NB4 (cell line): Measurements from ENCODE around the gene ZNF132.
"Not testable (repeated sequence)": the region's sequence is repeated elsewhere in the genome, so short reads cannot be mapped to it uniquely, and the experiment has no call there.

Experiments used
- DNase-seq: peaks from one replicate; pipeline ENCODE4 v3.0.0; 2010; ENCODE audit warnings: low read depth
- H3K4me3 ChIP-seq: one replicate; pipeline ENCODE4 v1.5.1; 2011; ENCODE audit warnings: mild to moderate bottlenecking, low read depth, low read length, moderate library complexity
- CTCF ChIP-seq: IDR thresholded peaks from one replicate; pipeline ENCODE4 v1.5.1; 2012; ENCODE audit warnings: low read depth, low read length
- MYC ChIP-seq: IDR thresholded peaks from 2 replicates; pipeline ENCODE4 v1.6.1; 2011; ENCODE audit warnings: low read depth, low read length
- POLR2A ChIP-seq: IDR thresholded peaks from 2 replicates; pipeline ENCODE4 v1.6.1; 2011; ENCODE audit warnings: mild to moderate bottlenecking; ENCODE audit not compliant: insufficient read length; ENCODE audit errors: extremely low read depth
- TF ChIP-seq, protein P1 (sequence below): IDR thresholded peaks from 2 replicates; pipeline ENCODE4 v1.6.1; 2011; ENCODE audit warnings: low read depth, low read length

ZNF132 gene

DNA sequence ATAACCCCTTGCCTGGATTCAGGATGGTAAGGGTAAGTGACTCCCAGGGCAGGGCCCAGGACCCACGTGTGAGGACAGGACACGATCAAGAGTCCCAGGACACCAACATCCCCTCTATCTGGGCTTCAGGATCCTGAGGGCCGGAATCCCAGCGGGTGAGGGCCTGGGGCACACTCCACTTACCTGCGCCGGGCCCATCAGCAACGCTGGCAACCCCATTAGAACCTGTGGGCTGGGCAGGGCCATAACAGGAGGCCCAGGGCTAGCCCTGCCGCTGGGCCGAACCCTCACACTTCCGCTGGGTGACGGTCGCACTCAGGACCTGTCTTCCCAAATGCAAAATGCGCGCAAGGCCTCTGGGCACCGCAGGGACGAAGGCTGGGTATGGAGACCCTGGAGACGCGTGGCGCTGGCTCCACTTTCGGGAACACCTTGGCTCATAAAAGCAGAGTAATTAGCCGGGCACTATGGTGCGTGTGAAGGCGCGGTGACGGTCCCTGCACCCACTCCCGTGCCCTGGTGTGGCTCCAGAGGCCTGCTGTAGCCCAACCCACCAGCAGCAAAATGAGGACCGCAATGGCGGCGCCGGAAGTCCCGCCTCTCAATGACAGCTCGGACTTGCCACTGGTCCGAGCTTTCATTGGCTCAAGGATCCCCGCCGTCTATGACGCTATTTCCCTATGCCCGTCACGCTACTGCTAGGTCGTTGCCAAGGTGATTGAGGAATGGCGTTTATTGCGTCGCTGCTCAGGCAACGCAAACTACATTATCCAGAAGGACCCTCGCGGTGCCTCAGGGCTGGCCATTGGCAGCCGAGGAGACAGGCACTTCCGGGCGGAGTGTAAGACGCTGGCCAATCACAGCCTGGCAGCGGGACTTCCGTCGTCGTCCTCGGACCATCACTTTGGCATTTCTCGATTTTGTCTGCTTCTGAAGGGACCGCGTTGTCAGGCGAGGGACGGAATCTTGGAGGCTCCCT is at the start of gene ZNF132:
Gene ZNF132 (minus strand): TSS at position 578 of the 979 bp plus-strand sequence. CDS start 332 bp downstream, at position 246.
- TF ChIP-seq, protein P1, sequence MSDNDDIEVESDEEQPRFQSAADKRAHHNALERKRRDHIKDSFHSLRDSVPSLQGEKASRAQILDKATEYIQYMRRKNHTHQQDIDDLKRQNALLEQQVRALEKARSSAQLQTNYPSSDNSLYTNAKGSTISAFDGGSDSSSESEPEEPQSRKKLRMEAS = no peak
- TF ChIP-seq POLR2A (no peak), CTCF (no peak), MYC (no peak)
- H3K4me3 ChIP-seq = no peak within 1 kb of the TSS
- DNase-seq = no peak

DNA sequence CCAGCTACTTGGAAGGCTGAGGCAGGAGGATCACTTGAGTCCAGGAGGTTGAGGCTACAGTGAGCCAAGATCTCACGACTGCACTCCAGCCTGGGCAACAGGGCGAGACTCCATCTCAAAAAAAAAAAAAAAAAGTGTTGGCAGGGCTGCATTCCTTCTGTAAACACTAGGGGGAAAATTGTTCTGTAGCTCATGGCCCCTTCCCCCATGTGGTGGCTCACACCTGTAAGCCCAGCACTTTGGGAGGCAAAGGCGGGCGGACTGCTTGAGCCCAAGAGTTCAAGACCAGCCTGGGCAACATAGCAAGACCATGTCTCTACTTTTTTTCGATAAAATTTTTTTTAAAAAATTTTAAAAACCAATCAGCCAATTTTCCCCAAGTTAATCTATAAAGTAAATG is 44.4 kb upstream of the ZNF132 start:
- not testable (repeated sequence) for H3K4me3 ChIP-seq, DNase-seq

DNA sequence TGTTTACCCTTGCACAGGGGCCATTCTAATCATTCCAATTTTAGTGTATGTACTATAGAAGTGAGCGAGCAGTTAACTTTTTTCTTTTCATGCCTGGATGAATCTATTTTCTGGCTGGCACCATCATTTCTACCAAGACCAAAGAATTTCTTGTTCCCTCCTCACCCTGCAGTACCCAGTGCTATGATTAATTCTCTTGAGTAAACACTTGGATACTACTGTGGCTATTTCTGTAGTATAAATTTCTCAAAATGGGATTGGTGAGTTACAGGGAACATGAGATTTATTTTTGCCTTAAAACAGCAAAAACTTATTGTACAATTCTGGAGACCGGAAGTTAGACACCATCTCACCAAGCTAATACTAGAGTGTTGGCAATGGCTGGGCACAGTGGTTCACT is 43.8 kb upstream of the ZNF132 start:
- DNase-seq = no peak
- H3K4me3 ChIP-seq = no peak overlapping the region
- TF ChIP-seq POLR2A (no peak), CTCF (no peak), MYC (no peak)
- TF ChIP-seq, protein P1 = no peak

DNA sequence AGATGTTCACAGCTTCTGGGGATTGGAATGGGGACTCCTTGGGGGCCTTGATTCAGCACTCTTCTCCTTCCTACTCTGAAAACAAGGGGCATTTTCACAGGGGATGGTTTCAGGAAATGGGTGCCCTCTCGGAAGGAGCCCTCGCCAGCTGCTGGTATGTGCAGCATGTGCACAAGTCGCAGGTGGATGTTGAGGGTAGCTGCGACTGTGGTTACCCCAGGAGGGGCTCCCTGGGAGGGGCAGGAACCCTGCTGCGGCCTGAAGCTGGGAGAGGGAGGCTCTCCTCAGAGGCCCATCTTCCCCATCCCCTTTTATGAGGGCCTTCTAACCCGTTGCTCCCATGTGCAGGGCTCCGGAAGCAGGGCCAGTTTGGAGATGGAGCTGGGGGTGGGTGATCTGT is 42.4 kb upstream of the ZNF132 start:
- no peak overlapping the region for H3K4me3 ChIP-seq
- DNase-seq = no peak
- TF ChIP-seq POLR2A = no peak
- TF ChIP-seq MYC = no peak
- TF ChIP-seq, protein P1 = no peak
- no peak for TF ChIP-seq CTCF

- no peak for DNase-seq
- TF ChIP-seq CTCF (no peak), MYC (no peak), POLR2A (no peak)
- TF ChIP-seq, protein P1 = no peak
- no peak overlapping the region for H3K4me3 ChIP-seq
Measured at GRCh38 chr19:58480831-58481230, 40.9 kb upstream of the ZNF132 start.

- no peak for DNase-seq
- no peak overlapping the region for H3K4me3 ChIP-seq
- TF ChIP-seq POLR2A (no peak), CTCF (no peak), MYC (no peak)
- TF ChIP-seq, protein P1 = no peak
Measured at GRCh38 chr19:58480481-58480830, 40.5 kb upstream of the ZNF132 start.
